Mesendoderm (in vitro differentiated cells): Measurements from ENCODE around the gene FMNL2.
A peak's percentile ranks its signal among the peaks of the same experiment; 100 is the strongest.

ENCODE experiments used
- DNase-seq: peaks from one replicate; pipeline ENCODE4 v3.0.0; 2013
- H2AK5ac ChIP-seq: 2 replicates; pipeline ENCODE4 v1.6.1; 2013; ENCODE audit warnings: low read length, inconsistent platforms
- H2BK120ac ChIP-seq: 2 replicates; pipeline ENCODE4 v1.6.1; 2013; ENCODE audit warnings: low read depth, mild to moderate bottlenecking, low read length, moderate library complexity, mixed read lengths
- H2BK15ac ChIP-seq: replicated peaks from 2 replicates; pipeline ENCODE4 v1.6.1; 2013; ENCODE audit warnings: low read depth, mild to moderate bottlenecking, moderate library complexity
- H2BK5ac ChIP-seq: 2 replicates; pipeline ENCODE4 v1.6.1; 2013; ENCODE audit warnings: low read length, inconsistent platforms
- H3K18ac ChIP-seq: 2 replicates; pipeline ENCODE4 v1.6.1; 2013; ENCODE audit warnings: mild to moderate bottlenecking, low read length, mixed read lengths
- H3K23ac ChIP-seq: one replicate; pipeline ENCODE4 v1.6.1; 2013; ENCODE audit warnings: low read length
- H3K27ac ChIP-seq: 2 replicates; pipeline ENCODE4 v1.5.1; 2013; ENCODE audit warnings: low read depth, mild to moderate bottlenecking, inconsistent platforms, low read length, moderate library complexity
- H3K27me3 ChIP-seq: 2 replicates; pipeline ENCODE4 v1.6.1; 2013; ENCODE audit warnings: low read length, control low read depth, mild to moderate bottlenecking, inconsistent platforms; ENCODE audit not compliant: insufficient read depth, poor library complexity
- H3K36me3 ChIP-seq: 2 replicates; pipeline ENCODE4 v1.6.1; 2013; ENCODE audit warnings: low read length, inconsistent platforms; ENCODE audit not compliant: control insufficient read depth, insufficient read depth
- H3K4ac ChIP-seq: one replicate; pipeline ENCODE4 v1.6.1; 2013; ENCODE audit warnings: low read depth, mild to moderate bottlenecking, low read length, moderate library complexity
- H3K4me1 ChIP-seq: 2 replicates; pipeline ENCODE4 v1.6.1; 2013; ENCODE audit warnings: low read depth, low read length, inconsistent platforms; ENCODE audit not compliant: control insufficient read depth
- H3K4me2 ChIP-seq: 2 replicates; pipeline ENCODE4 v1.6.1; 2013; ENCODE audit warnings: low read length
- H3K4me3 ChIP-seq: 2 replicates; pipeline ENCODE4 v1.5.1; 2013; ENCODE audit warnings: mild to moderate bottlenecking, low read length
- H3K56ac ChIP-seq: one replicate; pipeline ENCODE4 v1.6.1; 2013; ENCODE audit warnings: low read length
- H3K79me1 ChIP-seq: 2 replicates; pipeline ENCODE4 v1.6.1; 2013; ENCODE audit warnings: low read length, inconsistent platforms
- H3K79me2 ChIP-seq: 2 replicates; pipeline ENCODE4 v1.6.1; 2013; ENCODE audit warnings: mild to moderate bottlenecking, low read length; ENCODE audit not compliant: control insufficient read depth, insufficient read depth
- H3K9ac ChIP-seq: 2 replicates; pipeline ENCODE4 v1.6.1; 2013; ENCODE audit warnings: low read length, inconsistent platforms
- H4K5ac ChIP-seq: one replicate; pipeline ENCODE4 v1.6.1; 2013; ENCODE audit warnings: low read length
- H4K8ac ChIP-seq: one replicate; pipeline ENCODE4 v1.6.1; 2013; ENCODE audit warnings: low read depth, mild to moderate bottlenecking, control low read depth, low read length, moderate library complexity
- WGBS: extraction: QIAGEN DNeasy Blood & Tissue Kit; methylation state at CpG from one replicate; pipeline ENCODE4 v1.1.7; 2013; ENCODE audit warnings: low lambda C conversion rate, missing lambda C conversion rate; ENCODE audit not compliant: insufficient coverage; ENCODE audit errors: extremely low coverage; 5-methylcytosine and 5-hydroxymethylcytosine counted together

FMNL2 gene

DNA sequence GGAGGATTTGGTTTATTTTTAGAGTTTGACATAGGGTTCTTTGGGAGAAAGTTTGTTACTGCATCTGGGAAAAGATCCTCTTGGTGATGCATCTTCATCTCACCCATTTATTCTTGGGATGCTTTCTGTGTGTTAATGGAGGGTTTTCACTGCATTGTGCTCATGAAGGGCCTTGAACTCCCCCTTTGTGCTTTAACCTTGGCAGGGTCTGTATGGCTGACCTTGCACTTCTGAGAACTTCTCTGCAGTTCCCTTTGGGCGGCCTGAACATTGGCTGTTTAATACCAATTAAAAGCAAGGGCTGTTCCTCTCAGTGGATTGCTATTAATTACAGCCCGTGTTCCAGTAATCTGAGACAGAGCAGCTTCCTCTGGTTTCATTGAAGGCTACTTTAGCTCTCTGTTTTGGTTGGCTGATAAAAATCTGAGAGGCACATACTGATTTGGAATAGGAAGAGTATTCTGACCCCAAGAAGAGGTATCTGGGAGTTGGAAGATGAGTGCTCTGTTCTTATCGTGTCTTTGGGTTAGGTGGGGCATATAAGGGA lies 37.5 kb downstream of the FMNL2 start:
- Histone ChIP-seq H4K5ac (no peak overlapping the region), H2BK120ac (no peak overlapping the region), H3K79me1 (peaks cover 25% of the 10 kb centered on the region), H2AK5ac (no peak overlapping the region), H3K18ac (no peak overlapping the region), H3K27me3 (no peaks in the 10 kb centered on the region), H3K4me1 (peaks cover 9% of the 10 kb centered on the region), H3K4me2 (no peak overlapping the region), H3K23ac (no peak overlapping the region), H4K8ac (no peak overlapping the region), H2BK15ac (no peak overlapping the region), H3K56ac (no peak overlapping the region), H3K79me2 (peaks cover 34% of the 10 kb centered on the region), H2BK5ac (no peak overlapping the region), H3K4ac (no peak overlapping the region), H3K9ac (no peak overlapping the region), H3K36me3 (no peaks in the 10 kb centered on the region), H3K4me3 (no peak overlapping the region), H3K27ac (no peak overlapping the region)
- WGBS, result no CpG with 5 or more reads among the region's 3 CpGs
- DNase-seq, result no peak

DNA sequence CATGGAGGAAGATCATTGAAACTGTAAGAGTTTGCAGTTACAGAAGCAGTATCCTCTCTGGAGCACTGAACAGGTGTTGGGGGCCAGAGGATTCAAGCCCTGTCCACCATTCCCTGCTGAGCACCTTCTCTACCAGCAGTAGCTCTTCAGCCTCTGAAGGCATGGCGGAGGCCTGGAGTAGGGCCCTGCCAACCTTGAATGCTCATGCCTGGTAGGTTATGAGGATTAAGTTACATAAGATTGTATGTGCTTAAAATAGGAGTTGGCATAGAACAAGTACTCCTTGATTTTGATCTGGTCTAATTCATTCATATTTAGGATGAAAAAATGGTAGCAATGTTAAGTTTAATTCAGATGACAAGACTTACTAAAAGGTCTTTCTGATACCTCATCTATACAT lies 40.2 kb downstream of the FMNL2 start:
- Histone ChIP-seq H3K27ac (no peak overlapping the region), H3K36me3 (no peaks in the 10 kb centered on the region), H3K4me1 (peaks cover 2% of the 10 kb centered on the region), H3K9ac (no peak overlapping the region), H2AK5ac (no peak overlapping the region), H2BK5ac (no peak overlapping the region), H3K79me2 (peaks cover 30% of the 10 kb centered on the region), H3K56ac (no peak overlapping the region), H2BK120ac (no peak overlapping the region), H3K4me2 (no peak overlapping the region), H4K5ac (no peak overlapping the region), H4K8ac (no peak overlapping the region), H3K4ac (no peak overlapping the region), H3K4me3 (no peak overlapping the region), H3K23ac (no peak overlapping the region), H3K79me1 (peaks cover 26% of the 10 kb centered on the region), H2BK15ac (no peak overlapping the region), H3K27me3 (no peaks in the 10 kb centered on the region), H3K18ac (no peak overlapping the region)
- WGBS, result no CpG with 5 or more reads among the region's 1 CpG
- no peak for DNase-seq

DNA sequence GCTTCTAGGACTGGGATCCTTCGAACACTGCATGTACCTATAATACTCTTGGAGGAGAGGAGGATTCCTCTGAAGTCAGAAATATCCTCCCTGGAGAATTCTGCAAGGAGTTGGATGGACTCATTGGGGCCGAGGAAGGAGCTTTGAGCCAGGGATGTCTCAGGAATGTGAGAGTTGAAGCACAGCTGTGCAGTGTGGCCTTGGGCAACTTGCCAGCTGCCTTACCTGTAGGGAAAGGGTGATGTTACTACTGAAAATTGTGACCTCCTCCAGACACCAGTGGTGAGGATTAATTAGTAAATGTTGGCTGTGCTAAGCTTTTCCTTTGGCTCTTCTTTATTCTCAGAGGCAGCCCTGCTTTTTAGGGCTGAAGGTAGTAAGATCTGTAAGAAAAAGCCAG lies 41.4 kb downstream of the FMNL2 start:
- Histone ChIP-seq H3K79me1 (peaks cover 27% of the 10 kb centered on the region), H3K79me2 (peaks cover 28% of the 10 kb centered on the region), H3K18ac (no peak overlapping the region), H2BK120ac (no peak overlapping the region), H3K9ac (no peak overlapping the region), H3K27me3 (no peaks in the 10 kb centered on the region), H4K5ac (no peak overlapping the region), H3K56ac (no peak overlapping the region), H3K23ac (no peak overlapping the region), H3K36me3 (no peaks in the 10 kb centered on the region), H3K4ac (no peak overlapping the region), H4K8ac (no peak overlapping the region), H3K4me1 (peaks cover 3% of the 10 kb centered on the region), H2AK5ac (no peak overlapping the region), H2BK15ac (no peak overlapping the region), H3K27ac (no peak overlapping the region), H3K4me2 (no peak overlapping the region), H2BK5ac (no peak overlapping the region), H3K4me3 (no peak overlapping the region)
- peak; percentile 52 for DNase-seq
- WGBS, result no CpG with 5 or more reads among the region's 2 CpGs

DNA sequence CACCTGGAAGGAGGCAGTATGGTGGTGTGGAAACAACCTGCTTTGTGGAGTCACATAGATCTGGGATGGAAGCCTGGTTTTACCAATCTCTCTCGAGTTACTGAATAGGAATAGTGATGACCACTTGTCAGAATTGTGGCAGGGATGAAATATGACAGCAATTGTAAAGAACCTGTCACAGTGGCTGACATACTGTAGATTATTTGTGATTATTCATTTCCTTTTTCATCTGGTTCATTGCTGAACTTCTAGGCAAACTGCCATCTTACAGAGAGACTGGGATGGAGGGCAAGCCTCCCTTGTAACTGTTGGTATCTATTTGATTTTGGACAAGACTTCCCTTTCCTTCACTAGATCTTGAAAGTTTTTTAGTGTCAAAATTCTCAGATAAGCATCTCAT lies 42.0 kb downstream of the FMNL2 start:
- Histone ChIP-seq H3K18ac (no peak overlapping the region), H3K9ac (no peak overlapping the region), H2AK5ac (no peak overlapping the region), H3K23ac (no peak overlapping the region), H2BK5ac (no peak overlapping the region), H3K27ac (no peak overlapping the region), H2BK120ac (no peak overlapping the region), H3K4ac (no peak overlapping the region), H3K4me2 (no peak overlapping the region), H3K79me2 (peaks cover 27% of the 10 kb centered on the region), H3K27me3 (no peaks in the 10 kb centered on the region), H3K56ac (no peak overlapping the region), H4K5ac (no peak overlapping the region), H3K79me1 (peaks cover 25% of the 10 kb centered on the region), H4K8ac (no peak overlapping the region), H2BK15ac (no peak overlapping the region), H3K4me1 (peaks cover 3% of the 10 kb centered on the region), H3K36me3 (no peaks in the 10 kb centered on the region), H3K4me3 (no peak overlapping the region)
- no peak for DNase-seq
- WGBS, result no CpG with 5 or more reads among the region's 1 CpG

DNA sequence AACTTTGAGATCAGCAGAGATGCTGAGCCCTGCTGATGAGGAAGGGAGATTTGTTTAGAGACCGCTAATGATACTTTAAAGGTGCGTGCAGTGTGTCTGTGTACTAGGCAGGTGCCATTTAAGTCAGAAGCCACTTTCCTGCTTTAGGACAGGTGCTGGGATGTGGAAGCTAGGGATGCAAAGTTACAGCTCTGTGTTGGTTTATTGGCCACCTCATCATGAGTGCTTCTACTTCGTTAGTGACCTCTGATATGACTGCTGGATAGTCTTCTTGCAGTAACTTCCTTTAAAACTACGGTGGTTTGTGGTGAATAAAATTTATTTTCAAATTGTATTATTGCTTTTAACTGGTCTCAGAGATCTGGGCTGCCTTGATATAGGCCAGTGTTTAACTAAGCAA lies 44.1 kb downstream of the FMNL2 start:
- peaks cover 3% of the 10 kb centered on the region for H3K4me1 ChIP-seq
- no peak overlapping the region for H3K4me3 ChIP-seq
- H3K4me2 ChIP-seq, result no peak overlapping the region
- DNase-seq, result no peak
- H2AK5ac ChIP-seq, result no peak overlapping the region
- WGBS, result no CpG with 5 or more reads among the region's 4 CpGs
- H3K56ac ChIP-seq, result no peak overlapping the region
- H2BK15ac ChIP-seq, result no peak overlapping the region
- no peaks in the 10 kb centered on the region for H3K36me3 ChIP-seq
- H2BK5ac ChIP-seq, result no peak overlapping the region
- no peak overlapping the region for H2BK120ac ChIP-seq
- H4K5ac ChIP-seq, result no peak overlapping the region
- H3K4ac ChIP-seq, result no peak overlapping the region
- H3K79me2 ChIP-seq, result peaks cover 27% of the 10 kb centered on the region
- peaks cover 25% of the 10 kb centered on the region for H3K79me1 ChIP-seq
- no peak overlapping the region for H3K27ac ChIP-seq
- H3K9ac ChIP-seq, result no peak overlapping the region
- no peaks in the 10 kb centered on the region for H3K27me3 ChIP-seq
- H3K23ac ChIP-seq, result no peak overlapping the region
- no peak overlapping the region for H3K18ac ChIP-seq
- no peak overlapping the region for H4K8ac ChIP-seq
